ENCODE results near the gene RAD51B. TPM values are rescaled to one million over a fixed set of nuclear protein-coding genes. Genes with fewer than 3 reads are reported as not detected.

RAD51B gene
- total and polyA plus RNA-seq, 2 of the 13 experiments (the other 11 are each of a cell fraction or from before 2014, with no cell fraction given), result 7.0 to 9.5 TPM

DNA sequence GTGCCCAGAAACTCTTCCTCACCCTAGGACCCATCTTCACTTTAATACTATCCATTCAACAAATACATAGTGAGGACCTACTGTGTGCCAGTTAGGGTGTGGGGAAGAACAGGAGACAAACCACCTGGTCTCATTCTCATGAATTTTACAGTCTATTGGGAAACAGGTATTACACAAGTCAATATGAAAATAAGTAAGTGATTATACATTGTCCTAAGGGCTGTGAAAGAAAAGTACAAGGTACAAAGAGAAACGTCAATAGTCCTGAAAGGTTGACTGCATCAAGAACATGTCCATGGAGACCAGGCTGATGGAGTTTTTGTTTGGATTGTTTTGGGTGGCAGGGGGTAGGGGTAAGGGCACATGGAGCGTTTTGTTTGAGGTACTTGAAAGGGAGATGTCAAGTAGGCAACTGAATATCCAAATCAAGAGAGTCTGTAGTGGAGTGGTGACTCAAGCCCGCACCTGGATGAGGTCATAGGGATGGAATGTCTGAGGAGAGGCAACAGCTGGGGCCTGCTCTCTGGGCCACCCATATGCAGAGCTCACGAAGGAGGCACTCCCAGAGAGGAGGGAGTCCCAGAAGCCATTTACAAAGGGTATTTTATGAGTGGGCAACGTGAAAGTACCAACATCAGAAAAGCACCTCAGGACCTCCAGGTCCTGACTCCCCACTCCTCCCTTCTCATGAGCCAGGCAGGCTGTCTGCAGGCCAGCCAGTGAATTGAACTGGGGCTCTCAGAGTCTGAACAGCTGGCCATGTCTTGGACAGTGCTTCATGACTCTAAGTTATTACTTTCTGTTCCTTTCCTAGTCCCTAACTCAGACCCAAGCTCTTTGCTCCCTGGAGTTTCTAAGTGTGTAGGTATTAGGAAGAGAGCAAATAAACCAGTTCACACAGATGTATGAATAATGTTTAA is 701.3 kb downstream of the RAD51B start:
- ChIA-PET CTCF (ENCODE audit: low intra/inter-chr PET ratio, low total read pairs) (no interaction called here), POLR2A (interaction anchor here (0.6 to 2.0 kb wide), 13 partner anchors 13 to 675 kb away, joined by 3 to 10 read pairs (median 4); partner anchors contain the start of gene ZFP36L1)
- FAIRE-seq, result peak; percentile 70
- peak; percentile 75 for ATAC-seq
- Histone ChIP-seq H3K9ac (ENCODE audit: insufficient read depth, low read depth, low read length) (peak overlapping the region; percentile 64), H2AFZ (ENCODE audit: low read length) (no peak overlapping the region), H3K27ac (ENCODE audit: extremely low read length, insufficient read depth, low read length) (peak overlapping the region; percentile 84), H3K4me1 (ENCODE audit: insufficient read depth, low read length) (peaks cover 69% of the 10 kb centered on the region), H3K4me2 (ENCODE audit: low read depth, low read length) (peak overlapping the region; percentile 83), H3K79me2 (ENCODE audit: insufficient read depth, low read length) (no peaks in the 10 kb centered on the region), H3K36me3 (replicated peaks in 1 of 2; ENCODE audit: control insufficient read depth in 1 of 2, insufficient read depth in 2 of 2, low read length in 2 of 2) (no peaks in the 10 kb centered on the region), H3K27me3 (ENCODE audit: control insufficient read depth in 1 of 2, insufficient read depth in 2 of 2, low read length in 2 of 2) (no peaks in the 10 kb centered on the region), H4K20me1 (ENCODE audit: insufficient read depth, low read length) (no peaks in the 10 kb centered on the region), H3K9me3 (ENCODE audit: low read length) (no peaks in the 10 kb centered on the region), H3K4me3 (replicated peaks in 1 of 3; ENCODE audit: insufficient read depth in 1 of 3, low read depth in 2 of 3, low read length in 3 of 3) (peak overlapping the region in 2 of 3 experiments; percentile 47 to 67; a peak in 4 of 6 replicates)
- intact Hi-C loops (cut with micrococcal nuclease; ENCODE audit: unreplicated experiment) (loop anchor here (5.0 kb wide), 2 partner anchors 56 to 59 kb away; no protein-coding TSS in a partner anchor), in situ Hi-C loops (cut with HindIII; ENCODE audit: extremely low pct_ligation_motif_present, low pct_unique_long_range_greater_than_20kb) (no loop called here)
- peak; percentile 86 for DNase-seq (ENCODE audit: low spot score)
- WGBS (ENCODE audit: low lambda C conversion rate), result 3% methylated on average over 4 of the region's 5 CpGs
- TSS peak; percentile 81 for BruUV-seq (replicated peaks)
- TF ChIP-seq RFXAP (CRISPR knock-in tag; IDR thresholded peaks at IDR 0.05; ENCODE audit: borderline replicate concordance) (no peak), RELA (CRISPR knock-in tag; IDR thresholded peaks at IDR 0.05) (no peak), NFATC3 (CRISPR knock-in tag; IDR thresholded peaks at IDR 0.05) (no peak), KLF6 (CRISPR knock-in tag; IDR thresholded peaks at IDR 0.05) (no peak), ZFX (CRISPR knock-in tag; IDR thresholded peaks at IDR 0.05; ENCODE audit: low read depth) (peak; percentile 44; the same call in 1 of the 2 replicates), MAF1 (CRISPR knock-in tag; IDR thresholded peaks at IDR 0.05; ENCODE audit: borderline replicate concordance) (no peak), TBX3 (IDR thresholded peaks at IDR 0.05; ENCODE audit: borderline replicate concordance) (peak; percentile 62; the same call in 1 of the 2 replicates), CENPT (CRISPR knock-in tag; IDR thresholded peaks at IDR 0.05; ENCODE audit: low read depth) (no peak), ZNF557 (CRISPR knock-in tag; IDR thresholded peaks at IDR 0.05) (no peak), CHD4 (IDR thresholded peaks at IDR 0.05; ENCODE audit: borderline replicate concordance, low read length) (peak; percentile 89; the same call in 1 of the 2 replicates), ZNF383 (CRISPR knock-in tag; IDR thresholded peaks at IDR 0.05; ENCODE audit: borderline replicate concordance) (no peak), STAG1 (CRISPR knock-in tag; IDR thresholded peaks at IDR 0.05) (0 out of 2 replicates have a peak, but pooled peaks have one; percentile 1)
- TF ChIP-seq, protein P1, sequence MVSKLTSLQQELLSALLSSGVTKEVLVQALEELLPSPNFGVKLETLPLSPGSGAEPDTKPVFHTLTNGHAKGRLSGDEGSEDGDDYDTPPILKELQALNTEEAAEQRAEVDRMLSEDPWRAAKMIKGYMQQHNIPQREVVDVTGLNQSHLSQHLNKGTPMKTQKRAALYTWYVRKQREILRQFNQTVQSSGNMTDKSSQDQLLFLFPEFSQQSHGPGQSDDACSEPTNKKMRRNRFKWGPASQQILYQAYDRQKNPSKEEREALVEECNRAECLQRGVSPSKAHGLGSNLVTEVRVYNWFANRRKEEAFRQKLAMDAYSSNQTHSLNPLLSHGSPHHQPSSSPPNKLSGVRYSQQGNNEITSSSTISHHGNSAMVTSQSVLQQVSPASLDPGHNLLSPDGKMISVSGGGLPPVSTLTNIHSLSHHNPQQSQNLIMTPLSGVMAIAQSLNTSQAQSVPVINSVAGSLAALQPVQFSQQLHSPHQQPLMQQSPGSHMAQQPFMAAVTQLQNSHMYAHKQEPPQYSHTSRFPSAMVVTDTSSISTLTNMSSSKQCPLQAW (CRISPR knock-in tag; IDR thresholded peaks at IDR 0.05), result no peak
- TF ChIP-seq, protein P2, sequence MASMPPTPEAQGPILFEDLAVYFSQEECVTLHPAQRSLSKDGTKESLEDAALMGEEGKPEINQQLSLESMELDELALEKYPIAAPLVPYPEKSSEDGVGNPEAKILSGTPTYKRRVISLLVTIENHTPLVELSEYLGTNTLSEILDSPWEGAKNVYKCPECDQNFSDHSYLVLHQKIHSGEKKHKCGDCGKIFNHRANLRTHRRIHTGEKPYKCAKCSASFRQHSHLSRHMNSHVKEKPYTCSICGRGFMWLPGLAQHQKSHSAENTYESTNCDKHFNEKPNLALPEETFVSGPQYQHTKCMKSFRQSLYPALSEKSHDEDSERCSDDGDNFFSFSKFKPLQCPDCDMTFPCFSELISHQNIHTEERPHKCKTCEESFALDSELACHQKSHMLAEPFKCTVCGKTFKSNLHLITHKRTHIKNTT (CRISPR knock-in tag; IDR thresholded peaks at IDR 0.05), result no peak
- TF ChIP-seq, protein P3, sequence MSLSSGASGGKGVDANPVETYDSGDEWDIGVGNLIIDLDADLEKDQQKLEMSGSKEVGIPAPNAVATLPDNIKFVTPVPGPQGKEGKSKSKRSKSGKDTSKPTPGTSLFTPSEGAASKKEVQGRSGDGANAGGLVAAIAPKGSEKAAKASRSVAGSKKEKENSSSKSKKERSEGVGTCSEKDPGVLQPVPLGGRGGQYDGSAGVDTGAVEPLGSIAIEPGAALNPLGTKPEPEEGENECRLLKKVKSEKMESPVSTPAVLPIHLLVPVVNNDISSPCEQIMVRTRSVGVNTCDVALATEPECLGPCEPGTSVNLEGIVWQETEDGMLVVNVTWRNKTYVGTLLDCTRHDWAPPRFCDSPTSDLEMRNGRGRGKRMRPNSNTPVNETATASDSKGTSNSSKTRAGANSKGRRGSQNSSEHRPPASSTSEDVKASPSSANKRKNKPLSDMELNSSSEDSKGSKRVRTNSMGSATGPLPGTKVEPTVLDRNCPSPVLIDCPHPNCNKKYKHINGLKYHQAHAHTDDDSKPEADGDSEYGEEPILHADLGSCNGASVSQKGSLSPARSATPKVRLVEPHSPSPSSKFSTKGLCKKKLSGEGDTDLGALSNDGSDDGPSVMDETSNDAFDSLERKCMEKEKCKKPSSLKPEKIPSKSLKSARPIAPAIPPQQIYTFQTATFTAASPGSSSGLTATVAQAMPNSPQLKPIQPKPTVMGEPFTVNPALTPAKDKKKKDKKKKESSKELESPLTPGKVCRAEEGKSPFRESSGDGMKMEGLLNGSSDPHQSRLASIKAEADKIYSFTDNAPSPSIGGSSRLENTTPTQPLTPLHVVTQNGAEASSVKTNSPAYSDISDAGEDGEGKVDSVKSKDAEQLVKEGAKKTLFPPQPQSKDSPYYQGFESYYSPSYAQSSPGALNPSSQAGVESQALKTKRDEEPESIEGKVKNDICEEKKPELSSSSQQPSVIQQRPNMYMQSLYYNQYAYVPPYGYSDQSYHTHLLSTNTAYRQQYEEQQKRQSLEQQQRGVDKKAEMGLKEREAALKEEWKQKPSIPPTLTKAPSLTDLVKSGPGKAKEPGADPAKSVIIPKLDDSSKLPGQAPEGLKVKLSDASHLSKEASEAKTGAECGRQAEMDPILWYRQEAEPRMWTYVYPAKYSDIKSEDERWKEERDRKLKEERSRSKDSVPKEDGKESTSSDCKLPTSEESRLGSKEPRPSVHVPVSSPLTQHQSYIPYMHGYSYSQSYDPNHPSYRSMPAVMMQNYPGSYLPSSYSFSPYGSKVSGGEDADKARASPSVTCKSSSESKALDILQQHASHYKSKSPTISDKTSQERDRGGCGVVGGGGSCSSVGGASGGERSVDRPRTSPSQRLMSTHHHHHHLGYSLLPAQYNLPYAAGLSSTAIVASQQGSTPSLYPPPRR (CRISPR knock-in tag; IDR thresholded peaks at IDR 0.05; ENCODE audit: borderline replicate concordance), result 0 out of 2 replicates have a peak, but pooled peaks have one; percentile 15

All from HepG2 (cell line).